Erythroblast (primary cell): ENCODE results near the gene CNOT6L.

ENCODE experiments used
- GATA1 ChIP-seq: IDR thresholded peaks from 2 replicates; pipeline ENCODE4 v1.6.1; 2011; ENCODE audit warnings: low read depth, mild to moderate bottlenecking, control low read depth, low read length, moderate library complexity
- POLR2A ChIP-seq: IDR thresholded peaks from 2 replicates; pipeline ENCODE4 v1.6.1; 2011; ENCODE audit warnings: mild to moderate bottlenecking, low read length

DNA sequence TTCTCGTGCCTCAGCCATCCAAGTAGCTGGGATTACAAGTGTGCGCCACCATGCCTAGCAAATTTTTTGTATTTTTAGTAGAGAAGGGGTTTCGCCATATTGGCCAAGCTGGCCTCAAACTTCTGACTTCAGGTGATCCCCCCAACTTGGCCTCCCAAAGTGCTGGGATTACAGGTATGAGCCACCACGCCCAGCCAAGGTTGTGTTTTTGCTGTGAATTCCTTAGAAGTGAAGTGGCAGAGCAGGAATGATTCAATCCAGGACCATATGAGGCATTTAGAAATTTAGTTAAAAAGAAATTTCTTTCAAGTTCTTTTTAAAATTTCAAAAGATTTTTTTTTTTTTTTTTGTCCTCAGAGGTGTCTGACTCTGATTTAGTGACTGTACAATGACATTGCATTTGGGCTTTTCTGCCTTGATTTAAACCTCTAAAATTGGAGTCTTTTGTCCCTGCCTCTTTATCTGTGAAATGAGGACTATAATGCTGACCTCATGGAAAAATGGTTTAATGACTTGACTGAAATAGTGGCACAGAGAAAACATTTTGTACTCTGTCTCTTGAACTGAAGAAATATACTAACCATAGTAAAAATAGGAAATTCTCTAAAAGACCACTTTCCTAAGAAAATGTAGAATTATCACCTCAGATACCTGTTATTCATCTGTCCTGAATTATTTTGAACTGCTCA is 153.6 kb downstream of the CNOT6L start:
- TF ChIP-seq POLR2A (no peak), GATA1 (no peak)
